GM19238 (cell line): ENCODE results near the gene ZNF236.
"Not testable (repeated sequence)": the region's sequence is repeated elsewhere in the genome, so short reads cannot be mapped to it uniquely, and the experiment has no call there.

ENCODE experiments used
- DNase-seq: peaks from one replicate; pipeline ENCODE4 v3.0.0; 2011; ENCODE audit warnings: low spot score; ENCODE audit not compliant: insufficient read length

Gene ZNF236

GRCh38 chr18:76988031-76988826, 165.9 kb downstream of the ZNF236 start:
- no peak for DNase-seq

- no peak for DNase-seq
Measured at GRCh38 chr18:76988827-76989646, 166.7 kb downstream of the ZNF236 start.

DNA sequence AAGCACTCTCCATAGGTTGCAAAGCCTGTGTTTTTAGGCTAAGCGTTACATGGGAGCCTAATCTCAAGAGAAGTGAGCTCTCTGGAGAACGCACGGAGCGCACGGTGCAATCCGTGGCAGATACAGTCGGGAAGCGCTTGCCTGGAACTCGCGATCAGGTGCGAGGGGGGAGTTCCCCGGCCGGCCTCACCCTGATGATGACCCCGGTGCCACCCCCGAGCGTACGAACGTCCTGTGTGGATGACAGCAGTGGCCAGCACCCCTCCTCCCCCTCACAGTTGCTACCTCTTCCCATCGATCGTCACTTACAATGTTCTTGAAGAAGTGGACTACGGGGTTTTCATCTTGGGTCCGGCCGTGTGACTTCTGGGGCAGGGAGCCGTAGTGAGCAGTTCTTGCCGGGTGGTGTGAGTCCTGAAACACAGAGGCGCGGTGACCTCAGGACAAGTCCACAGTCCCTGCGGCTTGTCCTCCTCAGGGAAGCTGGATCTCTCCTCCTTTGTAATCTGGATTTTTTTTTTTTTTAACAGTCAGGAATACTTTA, 167.4 kb downstream of the ZNF236 start:
- no peak for DNase-seq

DNA sequence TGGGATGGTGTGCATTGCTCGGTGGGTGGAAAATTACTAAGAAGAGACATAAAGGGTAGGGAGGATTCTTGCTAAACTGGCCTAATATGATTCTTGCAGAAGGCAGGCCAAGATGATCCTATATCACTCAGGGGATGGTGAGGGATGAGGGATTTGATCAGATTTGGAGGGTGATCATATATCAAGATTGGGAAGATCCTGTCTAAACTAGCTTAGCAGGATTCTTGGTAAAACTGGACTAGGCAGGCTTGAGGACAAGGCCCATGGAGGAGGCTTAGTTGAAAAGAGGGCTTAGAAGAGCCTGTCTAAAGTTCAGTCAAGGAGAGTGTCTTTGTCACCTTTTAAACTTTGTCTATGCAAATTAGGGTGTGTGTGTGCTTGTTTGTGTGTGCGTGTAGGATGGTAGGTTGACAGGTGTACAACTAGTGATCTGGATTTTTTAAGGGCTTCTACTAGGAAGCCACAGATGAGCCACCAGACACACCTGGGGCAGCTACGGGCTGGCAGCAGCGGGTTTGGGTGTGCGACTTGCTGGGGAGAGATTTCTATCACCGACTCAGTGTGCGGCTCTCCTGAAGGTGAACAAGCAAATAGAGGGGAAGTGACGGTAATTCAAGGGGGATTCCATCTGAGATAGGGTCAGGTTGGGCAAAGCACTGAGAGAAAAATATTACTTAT, 168.1 kb downstream of the ZNF236 start:
- DNase-seq: not testable (repeated sequence)

DNA sequence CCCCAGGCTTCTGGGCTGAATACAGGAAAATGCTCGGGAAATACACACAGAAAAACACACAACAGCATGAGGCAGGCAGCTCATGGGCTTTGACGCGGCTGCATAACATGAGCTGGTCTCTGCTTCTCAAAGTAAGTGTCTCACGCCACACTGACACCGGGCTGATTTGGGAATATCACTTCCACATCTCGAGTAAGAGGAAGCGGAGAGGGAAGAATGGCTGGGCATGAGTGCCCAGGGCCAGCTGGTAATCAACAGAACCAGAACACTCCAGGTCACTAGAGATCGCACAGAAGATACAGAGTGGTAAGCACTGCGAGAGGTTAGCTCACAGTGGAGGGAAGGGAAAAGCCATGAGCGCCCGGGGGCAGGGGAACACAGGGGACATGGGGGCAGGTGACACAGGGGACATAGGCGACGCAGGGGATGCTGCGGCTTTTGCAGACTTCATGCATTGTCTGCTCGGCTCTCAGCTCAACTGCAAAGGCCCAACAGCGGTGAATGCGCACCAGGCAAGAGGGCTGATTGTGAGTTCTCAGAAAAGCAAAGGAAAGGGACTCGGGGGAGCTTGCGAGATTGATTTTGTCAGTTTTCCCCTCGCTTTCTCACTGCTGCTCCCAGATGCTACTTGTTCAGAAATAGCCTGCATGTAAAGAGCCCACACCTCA, 168.8 kb downstream of the ZNF236 start:
- DNase-seq: no peak

DNA sequence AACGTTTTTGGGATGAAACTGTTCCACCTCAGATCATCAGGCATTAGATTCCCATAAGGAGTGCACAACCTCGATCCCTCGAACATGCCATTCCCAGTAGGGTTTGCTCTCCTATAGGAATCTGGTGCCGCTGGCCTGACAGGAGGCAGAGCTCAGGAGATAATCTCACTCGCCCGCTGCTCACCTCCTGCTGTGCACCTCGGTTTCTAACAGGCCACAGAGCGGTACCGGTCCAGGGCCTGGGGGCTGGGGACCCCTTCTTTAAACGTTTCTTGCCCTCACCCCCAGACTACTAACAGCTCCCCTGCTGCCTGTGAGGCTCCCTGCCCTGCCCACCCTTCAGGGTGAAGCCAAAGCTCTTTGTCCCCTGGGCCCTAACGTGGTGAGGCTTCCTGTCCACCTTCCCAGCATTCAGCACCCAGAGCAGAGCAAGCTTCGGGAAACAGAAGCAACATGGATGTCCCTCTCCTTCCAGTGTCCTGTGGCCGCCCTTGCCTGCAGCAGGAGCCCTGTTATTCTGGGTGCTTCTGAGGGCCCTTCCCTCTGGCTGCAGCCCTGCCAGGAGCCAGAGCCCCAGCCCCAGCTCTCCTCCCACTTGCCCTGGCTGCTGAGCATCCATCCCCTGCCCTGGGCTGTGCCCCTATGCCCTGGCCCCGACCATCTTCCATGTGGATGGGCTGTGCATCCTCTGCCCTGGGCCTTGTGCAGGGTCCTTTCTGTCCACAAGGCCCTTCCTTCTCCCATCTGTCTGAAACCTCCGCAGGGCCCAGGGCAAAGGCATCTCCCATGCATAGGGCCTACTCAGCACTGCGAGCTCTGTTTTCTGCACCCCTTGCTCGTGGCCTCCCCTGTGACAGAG, 170.1 kb downstream of the ZNF236 start:
- DNase-seq: no peak

- DNase-seq: no peak
Measured at GRCh38 chr18:76993085-76993382, 170.7 kb downstream of the ZNF236 start.

- no peak for DNase-seq
Measured at GRCh38 chr18:76993573-76993972, 171.2 kb downstream of the ZNF236 start.

DNA sequence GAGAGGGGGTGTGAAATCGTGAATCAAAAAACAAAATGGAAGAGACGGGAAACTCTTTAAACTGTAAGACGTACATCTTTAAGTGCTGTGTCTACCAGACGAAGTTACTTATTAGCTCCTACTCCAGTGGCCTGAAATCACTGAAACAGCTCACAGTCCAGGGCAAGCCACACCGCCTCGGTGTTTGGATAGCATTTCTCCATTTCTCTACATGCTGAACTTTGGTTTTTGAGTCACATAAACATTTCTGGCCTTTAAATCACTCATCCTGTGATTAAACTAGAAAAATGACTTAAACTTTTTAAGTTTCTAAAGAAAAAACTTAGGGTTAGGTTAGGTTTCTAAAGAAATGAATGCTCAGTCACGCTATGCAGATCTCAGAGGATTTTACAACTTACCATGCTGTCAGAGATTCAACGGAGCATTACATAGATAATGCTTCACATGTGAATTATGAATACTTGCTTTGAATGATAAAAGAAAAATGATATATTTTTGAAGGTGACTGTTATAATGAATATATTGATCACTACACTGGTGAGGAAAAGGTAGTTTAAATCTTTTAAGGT, 171.8 kb downstream of the ZNF236 start:
- DNase-seq: no peak

DNA sequence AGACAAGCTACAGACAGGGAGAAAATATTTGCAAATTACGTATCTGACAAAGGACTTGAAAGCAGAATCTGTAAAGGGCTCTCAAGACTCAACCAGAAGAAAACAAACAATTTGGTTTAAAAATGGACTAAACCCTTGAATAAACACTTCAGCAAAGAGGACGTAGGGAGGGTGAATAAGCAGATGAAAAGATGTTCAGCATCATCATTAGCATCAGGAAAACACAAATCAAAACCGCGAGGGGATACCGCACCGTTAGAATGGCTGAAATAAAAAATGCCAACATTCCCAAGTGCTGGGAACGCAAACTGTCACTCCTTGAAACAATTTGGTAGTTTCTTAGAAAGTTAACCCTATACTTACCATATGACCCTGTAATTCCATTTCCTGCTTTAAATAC, 173.5 kb downstream of the ZNF236 start:
- DNase-seq: no peak

GRCh38 chr18:76996429-76996828, 174.1 kb downstream of the ZNF236 start:
- DNase-seq: no peak

- DNase-seq: no peak
Measured at GRCh38 chr18:76997951-76998808, 175.8 kb downstream of the ZNF236 start.

- DNase-seq: no peak
Measured at GRCh38 chr18:76999077-76999476, 176.7 kb downstream of the ZNF236 start.

DNA sequence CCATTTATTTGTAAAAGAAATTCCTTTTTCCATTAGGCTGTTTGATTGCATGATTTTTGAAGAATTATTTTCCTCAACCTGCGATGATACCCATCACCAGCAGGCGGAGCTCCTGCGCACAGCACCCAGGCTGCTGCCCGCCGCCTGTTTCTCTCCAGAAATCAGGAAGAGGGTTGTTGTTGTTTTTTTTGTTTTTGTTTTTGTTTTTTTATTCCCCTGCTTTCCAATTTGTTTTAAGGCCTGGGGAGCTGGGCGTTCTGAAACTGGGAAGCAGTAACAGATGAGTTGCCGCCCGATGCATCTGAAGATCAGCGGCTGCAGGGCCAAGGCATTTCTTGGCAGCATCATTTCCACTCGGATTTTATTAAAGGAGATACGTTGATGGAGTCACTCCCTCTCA, 178.2 kb downstream of the ZNF236 start:
- peak; percentile 49 for DNase-seq

DNA sequence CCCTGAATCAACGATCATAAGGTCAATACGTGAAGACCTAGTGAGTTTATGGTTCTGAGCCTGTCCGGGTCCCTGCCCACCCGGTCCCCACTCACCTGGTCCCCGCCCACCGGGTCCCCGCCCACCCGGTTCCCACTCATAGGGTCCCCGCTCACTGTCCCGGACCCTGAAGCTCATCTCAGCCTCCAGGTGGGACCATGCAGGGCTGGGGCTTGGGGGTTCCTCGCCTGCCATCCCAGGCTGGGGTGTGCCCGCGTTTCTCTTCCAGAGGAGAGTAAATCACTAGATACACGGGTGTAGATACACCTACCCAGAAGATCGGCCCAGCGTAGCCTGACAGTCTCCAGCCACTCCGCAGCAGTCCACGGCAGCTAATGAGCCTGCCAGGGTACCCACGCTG, 178.7 kb downstream of the ZNF236 start:
- no peak for DNase-seq

- DNase-seq: no peak
Measured at GRCh38 chr18:77001979-77002378, 179.6 kb downstream of the ZNF236 start.

GRCh38 chr18:77002496-77002895, 180.1 kb downstream of the ZNF236 start:
- DNase-seq: no peak

DNA sequence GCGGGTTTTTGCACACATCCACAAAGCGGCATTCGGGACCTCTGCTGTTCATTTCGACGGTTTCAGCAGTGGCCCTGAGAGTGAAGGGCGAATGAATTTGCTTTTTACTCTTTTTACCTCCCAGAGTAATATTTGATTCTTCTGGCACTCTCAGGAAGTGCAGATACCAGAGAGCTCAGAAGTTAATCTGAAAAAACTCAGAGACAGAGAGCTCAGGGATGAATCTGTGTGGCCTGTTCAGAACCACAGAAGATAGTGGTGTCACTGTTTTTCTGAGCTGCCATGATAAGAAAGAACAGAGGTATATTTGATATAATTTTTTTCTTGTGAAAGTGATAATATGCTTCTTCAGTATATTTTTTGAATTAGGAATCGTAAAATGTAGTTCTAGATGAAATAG, 181.0 kb downstream of the ZNF236 start:
- no peak for DNase-seq
